Activated CD8-positive, alpha-beta memory T cell treated with anti-CD3 and anti-CD28 coated beads, Interleukin-2, amount 50 U/mL, for 1 hour (primary cell): ENCODE measurements around the gene PHF2.
"Not testable (repeated sequence)": the region's sequence is repeated elsewhere in the genome, so short reads cannot be mapped to it uniquely, and the experiment has no call there.

Source experiments
- DNase-seq: peaks from one replicate; pipeline ENCODE4 v3.0.0-alpha.2; 2020; ENCODE audit errors: extremely low read depth

PHF2 gene

GRCh38 chr9:93665637-93666438 is 89.5 kb downstream of the PHF2 start:
- no peak for DNase-seq

GRCh38 chr9:93666439-93666784 is 90.0 kb downstream of the PHF2 start:
- not testable (repeated sequence) for DNase-seq

DNA sequence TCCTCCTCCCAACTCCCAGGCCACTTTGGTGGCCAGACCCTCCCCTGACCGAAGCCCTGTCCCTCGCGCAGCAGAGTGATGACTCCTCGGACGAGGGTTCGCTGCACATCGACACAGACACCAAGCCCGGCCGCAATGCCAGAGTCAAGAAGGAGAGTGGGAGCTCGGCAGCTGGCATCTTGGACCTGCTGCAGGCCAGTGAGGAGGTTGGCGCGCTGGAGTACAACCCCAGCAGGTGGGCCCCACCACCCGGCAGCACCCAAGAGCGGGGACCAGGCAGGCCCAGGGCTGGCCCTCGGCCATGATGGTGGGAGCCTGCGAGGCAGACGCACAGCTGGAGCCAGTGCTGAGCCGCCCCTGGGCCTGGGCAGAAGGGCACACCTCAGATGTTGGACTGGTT is 90.6 kb downstream of the PHF2 start:
- DNase-seq = no peak

- no peak for DNase-seq
Measured at GRCh38 chr9:93667627-93668026, 91.2 kb downstream of the PHF2 start.

GRCh38 chr9:93668261-93668871 is 92.0 kb downstream of the PHF2 start:
- DNase-seq = no peak

DNA sequence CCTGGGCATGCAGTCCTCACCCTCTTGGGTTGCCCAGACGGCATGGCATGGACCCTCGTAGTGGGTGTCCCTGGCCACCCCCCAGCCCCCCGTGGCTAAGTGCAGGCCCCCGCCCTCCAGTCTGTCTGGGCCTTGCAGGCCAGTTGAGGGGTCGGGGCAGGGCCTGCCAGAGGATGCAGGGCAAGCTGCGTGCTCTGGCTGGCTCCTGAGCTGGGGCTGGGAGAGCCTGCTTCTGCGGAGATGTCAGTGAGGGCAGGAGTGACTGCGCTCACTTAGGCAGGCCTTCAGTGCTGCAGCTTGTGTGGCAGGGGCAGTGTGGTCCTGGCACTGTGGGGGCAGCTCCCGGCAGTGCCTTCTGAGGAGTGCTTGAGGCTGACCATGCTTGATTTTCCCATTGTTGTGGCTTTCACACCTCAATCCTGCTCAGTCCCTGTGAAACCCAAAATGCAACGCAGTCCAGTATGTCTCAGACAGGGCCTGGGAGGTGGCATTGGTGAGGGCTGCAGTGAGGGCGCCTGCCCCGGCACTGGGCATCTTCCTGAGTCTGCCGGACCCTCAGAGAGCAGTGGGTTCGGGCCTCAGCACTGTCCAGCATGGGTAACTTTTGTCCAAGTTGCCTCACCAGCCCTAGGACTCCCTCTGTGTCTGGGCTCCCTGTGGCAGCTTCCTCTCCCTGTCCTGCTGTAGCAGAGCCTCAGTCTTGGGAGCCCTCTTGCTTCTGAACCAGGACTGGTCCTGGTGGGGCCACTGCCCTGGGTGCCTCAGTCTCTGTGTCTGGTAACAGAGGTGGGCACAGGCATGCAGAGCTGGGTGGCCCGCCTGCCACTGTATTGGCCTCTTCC is 93.0 kb downstream of the PHF2 start:
- no peak for DNase-seq

DNA sequence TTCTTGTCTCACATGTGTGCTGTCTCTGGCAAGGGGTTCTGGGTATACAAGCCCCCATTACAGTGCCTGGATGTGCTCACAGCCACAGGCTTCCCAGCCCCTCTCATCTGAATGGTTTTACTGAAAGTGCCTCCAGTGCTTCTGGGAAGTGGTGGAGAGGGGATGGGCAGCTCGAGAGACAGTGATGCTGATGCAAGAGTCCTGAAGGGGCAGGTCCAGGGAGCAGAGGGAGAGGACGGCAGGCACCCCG is 93.5 kb downstream of the PHF2 start:
- no peak for DNase-seq

- no peak for DNase-seq
Measured at GRCh38 chr9:93670208-93671019, 94.0 kb downstream of the PHF2 start.

DNA sequence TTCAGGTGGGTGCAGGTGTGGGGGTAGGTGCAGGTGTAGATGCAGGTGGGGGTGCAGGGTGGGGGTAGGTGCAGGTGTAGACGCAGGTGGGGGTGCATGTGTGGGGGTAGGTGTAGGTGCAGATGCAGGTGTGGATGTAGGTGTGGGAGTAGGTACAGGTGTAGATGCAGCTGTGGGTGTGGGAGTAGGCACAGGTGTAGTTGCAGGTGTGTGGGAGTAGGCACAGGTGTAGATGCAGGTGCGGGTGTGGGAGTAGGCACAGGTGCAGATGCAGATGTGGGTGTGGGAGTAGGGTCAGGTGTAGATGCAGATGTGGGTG is 94.6 kb downstream of the PHF2 start:
- no peak for DNase-seq

DNA sequence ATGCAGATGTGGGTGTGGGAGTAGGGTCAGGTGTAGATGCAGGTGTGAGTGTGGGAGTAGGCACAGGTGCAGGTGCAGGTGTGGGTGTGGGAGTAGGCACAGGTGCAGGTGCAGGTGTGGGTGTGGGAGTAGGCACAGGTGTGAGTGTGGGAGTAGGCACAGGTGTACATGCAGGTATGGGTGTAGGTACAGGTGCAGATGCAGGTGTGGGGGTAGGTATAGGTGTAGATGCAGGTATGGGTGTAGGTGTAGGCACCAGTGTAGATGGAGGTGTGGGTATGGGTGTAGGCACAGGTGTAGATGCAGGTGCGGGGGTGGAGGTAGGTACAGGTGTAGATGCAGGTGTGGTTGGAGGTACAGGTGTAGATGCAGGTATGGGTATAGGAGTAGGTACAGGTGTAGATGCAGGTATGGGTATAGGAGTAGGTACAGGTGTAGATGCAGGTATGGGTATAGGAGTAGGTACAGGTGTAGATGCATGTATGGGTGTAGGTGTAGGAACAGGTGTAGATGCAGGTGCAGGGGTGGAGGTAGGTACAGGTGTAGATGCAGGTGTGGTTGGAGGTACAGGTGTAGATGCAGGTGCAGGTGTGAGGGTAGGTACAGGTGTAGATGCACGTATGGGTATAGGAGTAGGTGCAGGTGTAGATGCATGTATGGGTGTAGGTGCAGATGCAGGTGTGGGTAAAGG is 96.1 kb downstream of the PHF2 start:
- DNase-seq = not testable (repeated sequence)

- DNase-seq = no peak
Measured at GRCh38 chr9:93673021-93673838, 96.8 kb downstream of the PHF2 start.

- no peak for DNase-seq
Measured at GRCh38 chr9:93673839-93674334, 97.5 kb downstream of the PHF2 start.

- DNase-seq = no peak
Measured at GRCh38 chr9:93674580-93675335, 98.4 kb downstream of the PHF2 start.

DNA sequence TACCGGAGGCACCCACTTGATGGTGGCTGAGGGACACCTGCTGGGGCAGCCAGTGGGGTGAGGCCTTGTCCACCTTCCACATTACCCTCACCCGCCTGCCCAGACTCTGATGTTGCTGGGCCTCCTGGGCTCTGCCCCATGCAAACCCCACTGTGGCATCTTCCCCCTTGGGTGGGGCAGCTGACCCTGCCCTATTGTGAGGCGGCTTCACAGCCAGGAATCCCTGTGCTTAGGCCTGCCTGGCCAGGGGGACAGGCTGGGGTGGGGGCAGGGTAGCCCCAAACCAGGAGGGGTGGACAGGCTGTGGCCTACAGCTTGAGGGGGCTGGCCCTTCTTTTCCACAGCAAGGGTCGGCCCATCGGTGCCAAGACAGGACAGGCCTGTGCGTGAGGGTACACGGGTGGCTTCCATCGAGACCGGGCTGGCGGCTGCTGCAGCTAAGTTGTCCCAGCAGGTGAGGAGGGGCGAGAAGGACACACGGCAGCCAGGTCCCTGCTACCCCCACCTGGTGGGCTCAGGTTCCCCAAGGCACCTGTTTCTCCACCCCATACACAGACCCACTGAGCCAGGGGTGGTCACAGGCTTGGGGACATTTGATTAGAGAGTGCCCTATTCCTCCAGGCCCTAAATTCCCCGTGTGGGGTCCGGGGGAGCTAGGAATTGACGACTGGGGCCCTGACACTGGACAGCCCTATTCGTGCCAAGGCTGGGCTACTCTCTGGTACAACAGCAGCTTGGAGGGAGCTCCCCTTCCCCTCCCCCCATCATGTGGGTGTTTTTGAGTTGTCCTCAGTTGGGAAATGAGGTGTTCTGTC is 99.2 kb downstream of the PHF2 start:
- no peak for DNase-seq

GRCh38 chr9:93676310-93677047 is 100.1 kb downstream of the PHF2 start:
- no peak for DNase-seq

- DNase-seq = no peak
Measured at GRCh38 chr9:93677048-93677571, 100.7 kb downstream of the PHF2 start.

GRCh38 chr9:93677641-93678136 is 101.3 kb downstream of the PHF2 start:
- no peak for DNase-seq
